SK-N-SH (cell line): ENCODE results near the gene OR52E4. TPM values are rescaled to one million over a fixed set of nuclear protein-coding genes. Genes with fewer than 3 reads are reported as not detected.

Experiments used
- CTCF ChIA-PET: fragments of 300-600, 350-600 bp; formaldehyde crosslinking; extraction: SDS; loops from one replicate; lab custom pipeline; 2021; lab: Yijun Ruan, JAX
- POLR2A ChIA-PET: fragments of 350-600 bp; sonication (Branson Sonifier 250); formaldehyde crosslinking; extraction: SDS; loops from one replicate; lab custom pipeline; 2020; ENCODE audit warnings: antibody characterized with exemption, inconsistent platforms; lab: Yijun Ruan, JAX
- DNase-seq: peaks from one replicate; pipeline ENCODE4 v3.0.0; 2012
- H2AFZ ChIP-seq: fragments of 200-600 bp; sonication (generic); 2 replicates; pipeline ENCODE4 v1.8.1; 2016; ENCODE audit warnings: antibody characterized with exemption, mild to moderate bottlenecking, low read depth
- H3F3A ChIP-seq: fragments of 200-600 bp; sonication (generic); replicated peaks from 2 replicates; pipeline ENCODE3; 2016; ENCODE audit warnings: antibody characterized with exemption, mild to moderate bottlenecking; ENCODE audit not compliant: insufficient read depth
- H3K27ac ChIP-seq, 2 experiments: fragments of 200-500 bp in 1 of 2; fragments of 200-600 bp in 1 of 2; sonication (Bioruptor generic) in 1 of 2; sonication (generic), shearing (Covaris generic) in 1 of 2; 2 replicates each; pipeline versions ENCODE4 v1.5.1 to v1.6.1; 2014 to 2016; ENCODE audit warnings: low read depth in 2 of 2, inconsistent platforms in 1 of 2, low read length in 1 of 2, mild to moderate bottlenecking in 1 of 2, mixed read lengths in 1 of 2
- H3K27me3 ChIP-seq: fragments of 200-600 bp; sonication (generic), shearing (Covaris generic); 2 replicates; pipeline ENCODE4 v1.6.1; 2016; ENCODE audit warnings: mixed run types; ENCODE audit not compliant: insufficient read depth
- H3K36me3 ChIP-seq, 2 experiments: fragments of 200-500 bp in 1 of 2; fragments of 200-600 bp in 1 of 2; sonication (Bioruptor generic) in 1 of 2; sonication (generic) in 1 of 2; replicated peaks in 1 of 2; 2 replicates each; pipeline versions ENCODE3 to v1.5.1; 2014 to 2016; ENCODE audit warnings: low read length in 1 of 2, mild to moderate bottlenecking in 1 of 2; ENCODE audit not compliant: insufficient read depth in 2 of 2, control insufficient read depth in 1 of 2
- H3K4me1 ChIP-seq, 2 experiments: fragments of 200-500 bp in 1 of 2; fragments of 200-600 bp in 1 of 2; sonication (Bioruptor generic) in 1 of 2; sonication (generic), shearing (Covaris generic) in 1 of 2; 2 replicates each; pipeline versions ENCODE4 v1.5.1 to v1.6.1; 2014 to 2016; ENCODE audit warnings: low read depth in 1 of 2, low read length in 1 of 2, mixed run types in 1 of 2; ENCODE audit not compliant: insufficient read depth in 2 of 2, control insufficient read depth in 1 of 2
- H3K4me2 ChIP-seq: fragments of 200-600 bp; sonication (generic), shearing (Covaris generic); 2 replicates; pipeline ENCODE4 v1.6.1; 2017; ENCODE audit warnings: mixed run types
- H3K4me3 ChIP-seq, 2 experiments: fragments of 200-500 bp in 1 of 2; fragments of 200-600 bp in 1 of 2; sonication (Bioruptor generic) in 1 of 2; sonication (generic), shearing (Covaris generic) in 1 of 2; 2 replicates each; pipeline versions ENCODE4 v1.5.1 to v1.8.1; 2014 to 2016; ENCODE audit warnings: low read depth in 2 of 2, inconsistent platforms in 1 of 2, low read length in 1 of 2, mild to moderate bottlenecking in 1 of 2, mixed read lengths in 1 of 2, moderate library complexity in 1 of 2
- H3K79me2 ChIP-seq: fragments of 200-600 bp; sonication (generic); 2 replicates; pipeline ENCODE4 v1.8.1; 2017; ENCODE audit warnings: mild to moderate bottlenecking; ENCODE audit not compliant: insufficient read depth
- H3K9ac ChIP-seq: fragments of 200-600 bp; sonication (generic); 2 replicates; pipeline ENCODE4 v1.6.1; 2017; ENCODE audit warnings: mixed run types
- H3K9me2 ChIP-seq: fragments of 200-600 bp; sonication (generic); 2 replicates; pipeline ENCODE4 v1.6.1; 2017; ENCODE audit warnings: mixed run types
- H3K9me3 ChIP-seq: fragments of 200-600 bp; sonication (generic); 2 replicates; pipeline ENCODE4 v1.6.1; 2017; ENCODE audit warnings: mixed run types, mild to moderate bottlenecking, moderate library complexity
- H4K20me1 ChIP-seq: fragments of 200-600 bp; sonication (generic); 2 replicates; pipeline ENCODE4 v1.6.1; 2017; ENCODE audit warnings: mild to moderate bottlenecking, mixed run types; ENCODE audit not compliant: insufficient read depth
- CHD2 ChIP-seq: fragments of 150-350 bp; IDR thresholded peaks from 2 replicates; pipeline ENCODE4 v1.6.1; 2018; ENCODE audit warnings: low read length; ENCODE audit not compliant: partially characterized antibody
- FOXJ3 ChIP-seq: sonication (generic); formaldehyde crosslinking; IDR thresholded peaks from 2 replicates; pipeline ENCODE4 v1.5.1; 2020; ENCODE audit warnings: mild to moderate bottlenecking, missing genetic modification reagents
- GATA2 ChIP-seq: sonication (generic); formaldehyde crosslinking; IDR thresholded peaks from 2 replicates; pipeline ENCODE4 v1.5.0; 2020; ENCODE audit warnings: mild to moderate bottlenecking, missing genetic modification reagents
- JUND ChIP-seq: IDR thresholded peaks from 2 replicates; pipeline ENCODE4 v1.4.0; 2012
- MXI1 ChIP-seq: IDR thresholded peaks from 2 replicates; pipeline ENCODE4 v1.6.1; 2012; ENCODE audit warnings: mild to moderate bottlenecking, low read depth, low read length, improper control_type of control experiment
- TAF1 ChIP-seq: IDR thresholded peaks from 2 replicates; pipeline ENCODE4 v1.6.1; 2012; ENCODE audit warnings: low read depth, mild to moderate bottlenecking, low read length, moderate library complexity, borderline replicate concordance
- TCF12 ChIP-seq: IDR thresholded peaks from 2 replicates; pipeline ENCODE4 v1.4.0; 2012
- WGBS: methylation state at CpG from one replicate; pipeline ENCODE4 v1.1.6; 2017; ENCODE audit warnings: low lambda C conversion rate; 5-methylcytosine and 5-hydroxymethylcytosine counted together
- polyA plus RNA-seq, 3 experiments: library from polyadenylated mRNA; depleted of rRNA; stranded (reverse); fragments of >200 nt; gene quantifications; 2 replicates each; pipeline ENCODE4 v1.2.3, GENCODE V29; 2012

OR52E4 gene
- polyA plus RNA-seq, 1 of the 3 experiments (the other 2 are of a cell fraction): not detected

DNA sequence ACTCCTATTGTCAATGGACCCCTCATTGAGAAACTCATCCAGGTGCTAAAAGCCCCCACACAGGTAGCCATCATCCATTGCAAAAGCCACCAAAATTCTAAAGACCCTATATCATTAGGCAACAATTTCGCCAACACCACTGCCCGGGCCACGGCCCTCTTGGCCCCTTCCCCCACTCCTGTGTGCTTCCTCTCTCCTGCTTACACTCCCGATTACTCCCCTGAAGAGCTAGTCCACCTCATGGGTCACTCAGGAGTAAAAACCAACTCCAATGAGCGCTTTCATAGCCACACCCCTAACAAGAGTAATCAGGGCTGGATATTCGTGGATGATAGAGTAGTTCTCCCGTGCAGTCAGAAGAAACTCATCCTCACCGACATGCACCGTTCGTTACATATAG lies 52.7 kb downstream of the OR52E4 start:
- Histone ChIP-seq H3K9me2 (no peaks in the 10 kb centered on the region), H2AFZ (no peak overlapping the region), H3K27me3 (peaks cover 41% of the 10 kb centered on the region), H3K9ac (no peak overlapping the region), H3K79me2 (no peaks in the 10 kb centered on the region), H3K4me1 (no peaks in the 10 kb centered on the region), H3K27ac (no peak overlapping the region), H4K20me1 (no peaks in the 10 kb centered on the region), H3K4me2 (no peak overlapping the region), H3K4me3 (no peak overlapping the region), H3K36me3 (no peaks in the 10 kb centered on the region), H3F3A (no peaks in the 10 kb centered on the region), H3K9me3 (no peaks in the 10 kb centered on the region)
- ChIA-PET POLR2A (interaction anchor here (0.8 kb wide), 1 partner anchor 9 kb away, joined by 3 read pairs; the partner anchor contains the start of gene OR56A3), CTCF (no interaction called here)
- TF ChIP-seq MXI1 (no peak), GATA2 (CRISPR knock-in tag) (no peak), CHD2 (no peak), FOXJ3 (CRISPR knock-in tag) (no peak), TCF12 (no peak), TAF1 (no peak), JUND (no peak)
- 10% methylated on average over 8 of the region's 10 CpGs for WGBS
- no peak for DNase-seq

Other genes with a start within 250 kb of the OR52E4 start
- gene TRIM5, start 195.6 kb upstream of the OR52E4 start, polyA plus RNA-seq (2012; rRNA removed): 22.9 and 29.4 TPM in 2 replicates
- gene TRIM22, start 190.8 kb upstream of the OR52E4 start, polyA plus RNA-seq (2012; rRNA removed): 47.1 and 80.4 TPM in 2 replicates
- gene OR56B1, start 144.2 kb upstream of the OR52E4 start, polyA plus RNA-seq (2012; rRNA removed): not detected in 2 replicates
- gene OR52N4, start 126.4 kb upstream of the OR52E4 start, polyA plus RNA-seq (2012; rRNA removed): 0.10 TPM in 1 of 2 replicates, not detected in the other
- gene OR52N5, start 97.3 kb upstream of the OR52E4 start, polyA plus RNA-seq (2012; rRNA removed): not detected in 2 replicates
- not detected in 2 replicates for gene OR52N1, start 89.4 kb upstream of the OR52E4 start, polyA plus RNA-seq (2012; rRNA removed)
- gene OR52N2, start 71.7 kb upstream of the OR52E4 start, polyA plus RNA-seq (2012; rRNA removed): not detected in 2 replicates
- not detected in 2 replicates for gene OR52E6, start 38.7 kb upstream of the OR52E4 start, polyA plus RNA-seq (2012; rRNA removed)
- not detected in 2 replicates for gene OR52E8, start 22.9 kb upstream of the OR52E4 start, polyA plus RNA-seq (2012; rRNA removed)
- not detected in 2 replicates for gene OR52E5, start 12.6 kb downstream of the OR52E4 start, polyA plus RNA-seq (2012; rRNA removed)
- gene OR56A3, start 61.6 kb downstream of the OR52E4 start, polyA plus RNA-seq (2012; rRNA removed): not detected in 2 replicates
- gene OR56A5, start 87.9 kb downstream of the OR52E4 start, polyA plus RNA-seq (2012; rRNA removed): not detected in 2 replicates
- not detected in 2 replicates for gene OR52L1, start 106.4 kb downstream of the OR52E4 start, polyA plus RNA-seq (2012; rRNA removed)
- not detected in 2 replicates for gene OR56A4, start 126.3 kb downstream of the OR52E4 start, polyA plus RNA-seq (2012; rRNA removed)
- gene OR56A1, start 150.1 kb downstream of the OR52E4 start, polyA plus RNA-seq (2012; rRNA removed): not detected in 2 replicates
- not detected in 2 replicates for gene OR56B4, start 227.1 kb downstream of the OR52E4 start, polyA plus RNA-seq (2012; rRNA removed)